ENCODE data around the gene RHD. TPM values are rescaled to one million over a fixed set of nuclear protein-coding genes. Genes with fewer than 3 reads are reported as not detected.
A peak's percentile ranks its signal among the peaks of the same experiment; 100 is the strongest.

Gene RHD
- total and polyA plus RNA-seq, 4 donors = 0.31 to 85.4 TPM; not detected in 2

DNA sequence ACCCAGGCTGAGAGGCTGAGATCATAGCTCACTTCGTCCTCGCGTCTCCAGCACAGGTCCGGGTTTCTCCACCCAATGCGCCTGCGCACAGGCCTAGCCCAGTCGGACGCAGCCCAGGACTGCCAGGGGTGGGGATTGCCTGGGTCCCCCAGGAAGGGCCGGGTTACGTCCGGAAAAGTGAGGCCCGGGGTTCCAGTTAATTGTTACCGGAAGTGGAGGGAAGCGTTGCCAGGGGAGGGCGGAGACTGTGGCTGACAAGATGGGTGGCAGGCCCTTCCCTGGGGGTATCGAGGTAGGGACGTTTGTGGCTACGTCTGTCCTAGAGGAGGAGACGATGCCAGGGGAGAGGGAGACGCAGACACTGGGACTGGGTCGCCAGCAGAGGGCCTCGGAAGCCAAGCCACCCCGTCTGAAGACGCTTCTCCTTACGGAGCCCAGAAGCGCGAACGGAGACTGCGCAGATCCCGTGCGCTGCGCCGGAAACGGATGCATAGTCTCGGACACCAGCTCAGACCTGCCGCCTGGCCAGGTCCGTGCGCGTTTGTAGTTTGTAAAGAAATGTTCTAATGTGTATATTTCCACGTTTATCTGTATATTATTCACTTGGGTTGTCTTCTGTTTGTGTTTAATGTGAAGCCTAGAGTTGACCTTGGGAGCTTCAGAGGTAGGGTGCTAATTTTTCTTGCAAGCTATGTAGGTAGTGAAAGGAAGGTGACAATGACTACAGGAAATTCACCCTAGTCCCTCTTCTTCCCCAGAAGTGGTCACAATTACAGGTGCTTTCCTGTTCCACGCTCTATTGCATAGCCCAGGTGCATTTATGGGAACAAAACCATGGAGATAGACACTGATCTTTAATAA is 32.4 kb upstream of the RHD start:
- H3K4me1 ChIP-seq (ENCODE audit: control insufficient read depth in 4 of 4, insufficient read depth in 4 of 4, low read length in 3 of 4) = peaks cover 2 to 26% (median 19%) of the 10 kb centered on the region in 4 donors
- peak; percentile 84 for DNase-seq (ENCODE audit: low spot score)
- H3K36me3 ChIP-seq (ENCODE audit: control insufficient read depth in 4 of 4, insufficient read depth in 3 of 4, low read depth in 1 of 4, low read length in 3 of 4) = peaks cover 9 to 30% (median 26%) of the 10 kb centered on the region in 4 donors
- peak overlapping the region; percentile 51 to 73 (median 60) for H3K4me3 ChIP-seq (ENCODE audit: low read depth in 1 of 3, low read length in 3 of 3)
- H3K9ac ChIP-seq (ENCODE audit: low read depth in 1 of 2, low read length in 2 of 2) = peak overlapping the region; percentile 18 to 56
- no peaks in the 10 kb centered on the region for H3K9me3 ChIP-seq (ENCODE audit: control insufficient read depth in 4 of 4, low read length in 3 of 4)
- H3K27ac ChIP-seq (ENCODE audit: low read depth in 1 of 2, low read length in 2 of 2) = peak overlapping the region; percentile 70 to 74
- TF ChIP-seq RAD21 (IDR thresholded peaks at IDR 0.05) (peak; percentile 69 to 75), GABPA (IDR thresholded peaks at IDR 0.05 in 1 of 2, conservative IDR thresholded peaks at IDR 0.05 in 1 of 2) (peak; percentile 82 to 93), YY1 (IDR thresholded peaks at IDR 0.05) (peak; percentile 94), FOXA1 (IDR thresholded peaks at IDR 0.05) (no peak), RXRA (IDR thresholded peaks at IDR 0.05) (peak in 1 of 2 donors; percentile 50), HNF4A (conservative IDR thresholded peaks at IDR 0.05) (peak in 1 of 2 donors; percentile 19), FOXA2 (IDR thresholded peaks at IDR 0.05) (no peak), HNF4G (IDR thresholded peaks at IDR 0.05) (no peak), SP1 (IDR thresholded peaks at IDR 0.05) (peak; percentile 51), JUND (IDR thresholded peaks at IDR 0.05) (no peak), EGR1 (IDR thresholded peaks at IDR 0.05; ENCODE audit: low read depth in 2 of 2) (peak in 1 of 2 donors; percentile 60), TAF1 (conservative IDR thresholded peaks at IDR 0.05) (no peak), NR2F2 (IDR thresholded peaks at IDR 0.05) (no peak)
- TF ChIP-seq, protein P1, sequence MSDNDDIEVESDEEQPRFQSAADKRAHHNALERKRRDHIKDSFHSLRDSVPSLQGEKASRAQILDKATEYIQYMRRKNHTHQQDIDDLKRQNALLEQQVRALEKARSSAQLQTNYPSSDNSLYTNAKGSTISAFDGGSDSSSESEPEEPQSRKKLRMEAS (IDR thresholded peaks at IDR 0.05) = peak; percentile 73
- TF ChIP-seq, protein P2, sequence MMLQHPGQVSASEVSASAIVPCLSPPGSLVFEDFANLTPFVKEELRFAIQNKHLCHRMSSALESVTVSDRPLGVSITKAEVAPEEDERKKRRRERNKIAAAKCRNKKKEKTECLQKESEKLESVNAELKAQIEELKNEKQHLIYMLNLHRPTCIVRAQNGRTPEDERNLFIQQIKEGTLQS (IDR thresholded peaks at IDR 0.05) = no peak
- TF ChIP-seq, protein P3, sequence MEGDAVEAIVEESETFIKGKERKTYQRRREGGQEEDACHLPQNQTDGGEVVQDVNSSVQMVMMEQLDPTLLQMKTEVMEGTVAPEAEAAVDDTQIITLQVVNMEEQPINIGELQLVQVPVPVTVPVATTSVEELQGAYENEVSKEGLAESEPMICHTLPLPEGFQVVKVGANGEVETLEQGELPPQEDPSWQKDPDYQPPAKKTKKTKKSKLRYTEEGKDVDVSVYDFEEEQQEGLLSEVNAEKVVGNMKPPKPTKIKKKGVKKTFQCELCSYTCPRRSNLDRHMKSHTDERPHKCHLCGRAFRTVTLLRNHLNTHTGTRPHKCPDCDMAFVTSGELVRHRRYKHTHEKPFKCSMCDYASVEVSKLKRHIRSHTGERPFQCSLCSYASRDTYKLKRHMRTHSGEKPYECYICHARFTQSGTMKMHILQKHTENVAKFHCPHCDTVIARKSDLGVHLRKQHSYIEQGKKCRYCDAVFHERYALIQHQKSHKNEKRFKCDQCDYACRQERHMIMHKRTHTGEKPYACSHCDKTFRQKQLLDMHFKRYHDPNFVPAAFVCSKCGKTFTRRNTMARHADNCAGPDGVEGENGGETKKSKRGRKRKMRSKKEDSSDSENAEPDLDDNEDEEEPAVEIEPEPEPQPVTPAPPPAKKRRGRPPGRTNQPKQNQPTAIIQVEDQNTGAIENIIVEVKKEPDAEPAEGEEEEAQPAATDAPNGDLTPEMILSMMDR (IDR thresholded peaks at IDR 0.05; ENCODE audit: low read depth, low read length, missing input control) = peak; percentile 42
- TF ChIP-seq, protein P4, sequence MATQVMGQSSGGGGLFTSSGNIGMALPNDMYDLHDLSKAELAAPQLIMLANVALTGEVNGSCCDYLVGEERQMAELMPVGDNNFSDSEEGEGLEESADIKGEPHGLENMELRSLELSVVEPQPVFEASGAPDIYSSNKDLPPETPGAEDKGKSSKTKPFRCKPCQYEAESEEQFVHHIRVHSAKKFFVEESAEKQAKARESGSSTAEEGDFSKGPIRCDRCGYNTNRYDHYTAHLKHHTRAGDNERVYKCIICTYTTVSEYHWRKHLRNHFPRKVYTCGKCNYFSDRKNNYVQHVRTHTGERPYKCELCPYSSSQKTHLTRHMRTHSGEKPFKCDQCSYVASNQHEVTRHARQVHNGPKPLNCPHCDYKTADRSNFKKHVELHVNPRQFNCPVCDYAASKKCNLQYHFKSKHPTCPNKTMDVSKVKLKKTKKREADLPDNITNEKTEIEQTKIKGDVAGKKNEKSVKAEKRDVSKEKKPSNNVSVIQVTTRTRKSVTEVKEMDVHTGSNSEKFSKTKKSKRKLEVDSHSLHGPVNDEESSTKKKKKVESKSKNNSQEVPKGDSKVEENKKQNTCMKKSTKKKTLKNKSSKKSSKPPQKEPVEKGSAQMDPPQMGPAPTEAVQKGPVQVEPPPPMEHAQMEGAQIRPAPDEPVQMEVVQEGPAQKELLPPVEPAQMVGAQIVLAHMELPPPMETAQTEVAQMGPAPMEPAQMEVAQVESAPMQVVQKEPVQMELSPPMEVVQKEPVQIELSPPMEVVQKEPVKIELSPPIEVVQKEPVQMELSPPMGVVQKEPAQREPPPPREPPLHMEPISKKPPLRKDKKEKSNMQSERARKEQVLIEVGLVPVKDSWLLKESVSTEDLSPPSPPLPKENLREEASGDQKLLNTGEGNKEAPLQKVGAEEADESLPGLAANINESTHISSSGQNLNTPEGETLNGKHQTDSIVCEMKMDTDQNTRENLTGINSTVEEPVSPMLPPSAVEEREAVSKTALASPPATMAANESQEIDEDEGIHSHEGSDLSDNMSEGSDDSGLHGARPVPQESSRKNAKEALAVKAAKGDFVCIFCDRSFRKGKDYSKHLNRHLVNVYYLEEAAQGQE (IDR thresholded peaks at IDR 0.05) = peak; percentile 37
- TF ChIP-seq, protein P5, sequence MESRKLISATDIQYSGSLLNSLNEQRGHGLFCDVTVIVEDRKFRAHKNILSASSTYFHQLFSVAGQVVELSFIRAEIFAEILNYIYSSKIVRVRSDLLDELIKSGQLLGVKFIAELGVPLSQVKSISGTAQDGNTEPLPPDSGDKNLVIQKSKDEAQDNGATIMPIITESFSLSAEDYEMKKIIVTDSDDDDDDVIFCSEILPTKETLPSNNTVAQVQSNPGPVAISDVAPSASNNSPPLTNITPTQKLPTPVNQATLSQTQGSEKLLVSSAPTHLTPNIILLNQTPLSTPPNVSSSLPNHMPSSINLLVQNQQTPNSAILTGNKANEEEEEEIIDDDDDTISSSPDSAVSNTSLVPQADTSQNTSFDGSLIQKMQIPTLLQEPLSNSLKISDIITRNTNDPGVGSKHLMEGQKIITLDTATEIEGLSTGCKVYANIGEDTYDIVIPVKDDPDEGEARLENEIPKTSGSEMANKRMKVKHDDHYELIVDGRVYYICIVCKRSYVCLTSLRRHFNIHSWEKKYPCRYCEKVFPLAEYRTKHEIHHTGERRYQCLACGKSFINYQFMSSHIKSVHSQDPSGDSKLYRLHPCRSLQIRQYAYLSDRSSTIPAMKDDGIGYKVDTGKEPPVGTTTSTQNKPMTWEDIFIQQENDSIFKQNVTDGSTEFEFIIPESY (IDR thresholded peaks at IDR 0.05) = peak; percentile 55
- H3K27me3 ChIP-seq (ENCODE audit: control insufficient read depth in 4 of 4, insufficient read depth in 4 of 4, low read length in 3 of 4) = no peaks in the 10 kb centered on the region
- WGBS = under 1% methylated on average over 41 of the region's 41 CpGs
